Heart left ventricle (tissue), 13 donors: Measurements from ENCODE around the gene MICU1.

ENCODE experiments used
- CTCF ChIP-seq, 12 donors: fragments of 200-600 bp; sonication (generic) in 4 of 12; IDR thresholded peaks; one replicate each; pipeline versions ENCODE4 v1.5.0 to v1.8.0; 2018 to 2022; ENCODE audit warnings: antibody characterized with exemption in 12 of 12, mild to moderate bottlenecking in 5 of 12
- POLR2A ChIP-seq, 2 donors: fragments of 450-650 bp; IDR thresholded peaks; one replicate each; pipeline ENCODE4 v1.6.1; 2017; ENCODE audit warnings: antibody characterized with exemption in 2 of 2, mild to moderate bottlenecking in 2 of 2, moderate library complexity in 2 of 2
- donor health status: ischemic (EF 13 %, LVEDD 7.1; RV severe dilation, severe dysfunction).
- donor health status: DM: no; HTN: yes; CAD: no.
- donor health status: DM: no; HTN: no; CAD: no.
- donor health status: ischemic (EF 25% LVEDD 6.9; RV normal size, moderate dysfunction).
- donor health status: ischemic (EF 25% LVEDD 5.7; RV mildly dilated, moderate dysfunction).
- donor health status: ischemic (EF 35%, LVEDD 5.7; RV mildly dilated, moderate dysfunction).
- donor health status: nonischemic (EF 11% LVEDD 7.7; RV severe dilation, severe dysfunction).
- donor health status: DM: yes; HTN: yes; CAD: no.
- donor health status: PGD.
- donor health status: ischemic (EF 29% LVEDD 5.4; RV normal size, mild dysfunction).
- donor health status: nonischemic (EF 23%, LVEDD 6.1; RV moderate dilation, normal function).

GRCh38 chr10:72625276-72625607 lies 637 bp downstream of the MICU1 start:
- TF ChIP-seq CTCF (IDR thresholded peaks at IDR 0.05), result no peak
- no peak for TF ChIP-seq POLR2A (IDR thresholded peaks at IDR 0.05)
